CD4-positive, alpha-beta T cell treated with Interleukin-6 for 4 hours (primary cell): ENCODE results near the gene ATAD3C.
"Not testable (repeated sequence)": the region's sequence is repeated elsewhere in the genome, so short reads cannot be mapped to it uniquely, and the experiment has no call there.

ENCODE experiments used
- DNase-seq: peaks from one replicate; pipeline ENCODE4 v3.0.0-alpha.2; 2020; ENCODE audit warnings: mixed read lengths

The ATAD3C gene, protein sequence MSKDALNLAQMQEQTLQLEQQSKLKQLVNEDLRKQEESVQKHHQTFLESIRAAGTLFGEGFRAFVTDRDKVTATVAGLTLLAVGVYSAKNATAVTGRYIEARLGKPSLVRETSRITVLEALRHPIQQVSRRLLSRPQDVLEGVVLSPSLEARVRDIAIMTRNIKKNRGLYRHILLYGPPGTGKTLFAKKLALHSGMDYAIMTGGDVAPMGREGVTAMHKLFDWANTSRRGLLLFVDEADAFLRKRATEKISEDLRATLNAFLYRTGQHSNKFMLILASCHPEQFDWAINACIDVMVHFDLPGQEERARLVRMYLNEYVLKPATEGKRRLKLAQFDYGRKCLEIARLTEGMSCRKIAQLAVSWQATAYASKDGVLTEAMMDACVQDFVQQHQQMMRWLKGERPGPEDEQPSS

DNA sequence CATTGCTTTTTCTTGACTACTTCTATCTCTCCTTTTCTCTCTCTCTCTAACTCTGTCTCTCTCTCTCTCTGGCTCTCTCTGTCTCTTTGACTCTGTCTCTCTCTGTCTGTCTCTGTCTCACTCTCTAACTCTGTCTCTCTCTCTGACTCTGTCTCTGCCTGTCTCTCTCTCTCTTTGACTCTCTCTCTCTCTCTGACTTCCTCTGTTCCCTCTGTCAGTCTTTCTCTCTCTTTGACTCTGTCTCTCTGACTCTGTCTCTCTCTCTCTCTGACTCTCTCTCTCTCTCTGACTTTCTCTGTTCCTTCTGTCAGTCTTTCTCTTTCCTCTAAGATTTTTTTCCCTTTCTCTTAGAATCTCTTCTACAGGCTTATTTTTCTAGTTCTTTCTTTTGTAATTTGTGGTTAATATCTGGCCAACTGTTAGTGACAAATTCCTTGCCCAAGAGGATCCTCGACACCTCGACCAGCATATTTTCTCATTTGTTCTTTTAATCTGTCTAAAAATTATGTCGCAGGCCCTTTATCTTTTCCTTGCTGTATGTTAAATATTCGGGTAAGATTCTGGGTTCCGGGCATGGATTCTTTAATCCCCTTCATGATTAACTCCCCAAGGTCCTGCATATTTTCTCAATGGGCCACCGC lies at the start of gene ATAD3C:
TSS of gene ATAD3C (plus strand) at position 591 of the 641 bp plus-strand sequence. CDS start 995 bp downstream, outside the sequence.
- no peak for DNase-seq

DNA sequence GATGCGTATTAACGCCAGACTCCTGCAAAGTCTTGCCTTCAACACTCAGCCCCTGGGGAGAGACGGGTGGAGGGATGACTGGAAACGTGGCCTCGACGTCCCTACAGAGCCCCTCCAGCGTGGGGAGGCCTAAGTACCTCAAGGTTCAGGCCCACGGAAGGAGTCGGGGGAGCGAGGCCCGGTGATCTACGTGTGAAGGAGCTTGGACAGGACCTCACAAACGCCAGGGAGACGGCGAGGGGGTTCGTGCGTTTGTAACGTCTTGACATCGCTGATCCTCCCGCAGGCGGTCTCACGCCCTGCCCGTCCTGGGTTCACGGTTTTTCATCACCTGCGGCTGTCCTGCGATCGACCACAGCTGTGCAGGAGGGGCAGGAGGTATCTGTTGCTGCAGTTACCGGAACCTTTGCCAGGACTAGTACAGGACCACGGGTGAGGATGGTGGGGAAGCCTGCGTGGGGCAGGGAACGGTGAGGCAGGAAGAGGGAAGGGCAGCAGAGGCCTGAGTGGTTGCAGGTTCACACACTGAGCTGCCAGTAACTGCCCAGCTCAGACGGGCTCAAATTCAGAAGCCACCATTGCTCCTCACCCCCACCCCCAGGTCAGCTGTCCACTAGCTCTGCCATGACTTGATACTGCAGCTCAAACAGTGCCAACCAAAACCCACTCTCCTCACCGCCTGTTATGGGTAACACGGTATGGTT lies 49.5 kb upstream of the ATAD3C start:
- no peak for DNase-seq

DNA sequence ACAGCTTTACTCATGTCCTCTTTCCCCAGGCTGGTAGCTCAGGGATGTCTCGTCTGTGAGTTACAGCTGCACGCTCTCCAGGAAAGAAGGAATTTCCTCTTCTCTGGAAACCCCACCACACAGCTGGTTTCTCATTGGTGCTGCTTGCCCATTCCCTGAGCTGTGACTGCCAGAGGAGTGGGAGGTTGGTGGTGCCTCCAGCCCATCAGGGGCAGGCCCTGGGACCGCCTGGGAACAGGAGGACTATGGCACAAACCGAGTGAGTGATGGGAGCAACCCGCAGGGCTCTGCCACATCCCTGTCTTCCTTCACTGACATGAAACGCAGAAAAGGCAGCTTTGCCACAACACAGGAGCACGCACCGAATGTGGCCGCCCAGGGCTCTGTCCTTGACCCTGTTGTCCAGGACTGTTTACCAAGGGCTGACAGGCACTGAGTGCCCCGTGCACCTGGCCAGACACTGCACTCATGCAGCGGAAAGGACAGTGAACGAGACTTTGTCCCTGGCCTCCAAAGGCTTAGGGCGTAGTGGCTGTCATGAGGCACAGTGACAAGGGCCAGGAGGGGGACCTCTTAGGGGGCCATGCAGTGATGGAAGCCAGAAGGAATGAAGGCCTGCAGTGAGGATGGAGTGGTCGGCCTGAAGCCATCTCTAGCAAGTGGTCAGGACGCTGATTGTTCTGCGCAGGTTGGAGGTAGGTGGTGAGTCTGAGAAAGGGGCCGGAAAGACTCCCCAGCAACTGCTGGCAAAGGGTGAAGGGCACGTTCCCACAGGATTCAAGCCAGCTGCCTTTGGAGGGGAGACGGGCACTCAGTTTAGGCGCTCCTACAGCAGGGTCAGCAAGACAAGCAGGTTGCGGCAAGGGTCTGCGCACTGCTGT lies 48.7 kb upstream of the ATAD3C start:
- DNase-seq: no peak

DNA sequence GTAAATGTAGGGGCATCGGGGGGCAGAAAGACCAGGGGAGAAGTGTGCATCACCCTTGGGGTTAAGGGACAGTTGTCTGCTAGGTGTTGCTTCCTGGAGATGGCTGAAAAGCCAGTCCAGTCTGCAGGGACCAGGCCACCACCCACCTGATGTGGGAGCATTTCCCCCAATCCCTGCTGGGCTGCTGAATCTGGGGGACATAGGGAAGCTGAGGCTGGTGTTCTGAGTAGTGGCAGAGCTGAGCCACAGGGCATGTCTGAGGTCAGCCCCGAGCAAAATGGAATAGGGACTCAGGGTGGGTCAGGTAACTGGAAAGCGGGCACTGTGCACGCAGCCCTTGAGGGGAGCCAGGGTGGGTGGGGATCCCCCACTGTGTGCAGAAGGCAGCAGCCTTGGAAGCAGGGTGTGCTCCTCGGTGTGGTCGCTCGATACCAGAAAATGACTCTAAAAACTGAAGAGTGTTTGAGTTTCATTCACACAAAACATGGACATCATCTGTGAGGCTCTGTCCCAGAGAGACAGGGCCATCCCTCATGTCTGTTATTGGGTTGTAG lies 48.0 kb upstream of the ATAD3C start:
- no peak for DNase-seq

DNA sequence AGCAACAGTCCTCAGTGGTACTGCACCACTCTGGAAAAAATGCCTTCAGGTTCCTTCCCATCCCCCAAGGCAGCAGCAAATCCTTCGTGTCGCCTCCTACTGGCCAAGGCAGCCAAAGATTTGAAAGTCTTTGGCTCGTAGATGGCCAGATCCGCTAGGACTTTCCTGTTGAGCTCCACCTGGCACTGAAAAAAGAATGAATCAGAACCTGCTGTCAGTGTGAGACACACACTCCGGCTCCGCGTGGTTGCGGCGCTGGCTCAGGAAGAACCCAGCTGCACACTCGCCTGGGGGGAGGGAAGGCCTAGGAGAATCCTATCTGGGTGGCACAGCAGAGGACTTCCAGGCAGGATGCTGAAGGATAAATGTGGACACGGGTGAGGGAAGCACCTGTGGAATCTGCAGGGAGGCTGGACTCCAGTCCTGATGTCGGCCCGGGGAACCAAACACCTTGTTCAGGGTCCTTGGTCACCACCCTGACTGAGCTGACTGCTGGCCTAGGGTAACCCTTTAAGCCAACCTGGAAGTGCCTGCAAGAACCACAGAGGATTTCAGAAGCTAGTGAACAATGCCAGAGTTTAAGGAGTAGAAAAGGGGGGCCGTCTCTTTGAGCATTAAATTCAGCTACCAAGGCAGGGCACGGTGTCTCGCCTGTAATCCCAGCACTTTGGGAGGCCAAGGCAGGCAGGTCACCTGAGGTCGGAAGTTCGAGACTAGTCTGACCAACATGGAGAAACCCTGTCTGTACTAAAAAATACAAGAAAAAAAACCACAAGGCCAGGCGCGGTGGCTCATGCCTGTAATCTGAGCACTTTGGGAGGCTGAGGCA lies 47.2 kb upstream of the ATAD3C start:
- DNase-seq: peak; percentile 27

DNA sequence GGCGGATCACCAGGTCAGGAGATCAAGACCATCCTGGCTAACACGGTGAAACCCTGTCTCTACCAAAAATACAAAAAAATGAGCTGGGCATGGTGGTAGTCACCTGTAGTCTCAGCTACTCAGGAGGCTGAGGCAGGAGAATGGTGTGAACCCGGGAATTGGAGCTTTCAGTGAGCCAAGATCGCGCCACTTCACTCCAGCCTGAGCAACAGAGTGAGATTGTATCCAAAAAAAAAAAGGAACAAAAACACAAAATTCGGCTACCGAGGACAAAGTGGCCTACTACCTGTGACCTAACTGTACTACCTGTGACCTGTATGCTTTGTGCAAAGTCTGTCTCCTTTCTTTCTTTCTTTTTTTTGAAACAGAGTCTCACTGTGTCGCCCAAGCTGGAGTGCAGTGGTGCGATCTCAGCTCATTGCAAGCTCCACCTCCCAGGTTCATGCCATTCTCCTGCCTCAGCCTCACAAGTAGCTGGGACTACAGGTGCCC lies 46.5 kb upstream of the ATAD3C start:
- DNase-seq: not testable (repeated sequence)

DNA sequence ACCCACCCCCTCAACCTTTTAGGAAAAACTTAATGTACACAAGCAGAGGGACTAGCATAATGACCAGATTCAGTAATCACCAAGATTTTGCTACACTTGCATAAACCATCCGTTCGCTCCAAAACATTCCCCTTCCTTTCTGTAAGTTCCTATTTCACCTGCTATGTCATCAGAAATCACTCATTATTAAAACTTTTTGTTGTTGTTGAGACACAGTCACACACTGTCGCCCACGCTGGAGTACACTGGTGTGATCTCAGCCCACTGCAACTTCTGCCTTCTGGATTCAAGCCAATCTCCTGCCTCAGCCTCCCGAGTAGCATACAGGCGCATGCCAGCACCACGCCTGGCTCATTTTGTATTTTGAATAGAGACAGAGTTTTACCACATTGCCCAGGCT lies 45.8 kb upstream of the ATAD3C start:
- no peak for DNase-seq

DNA sequence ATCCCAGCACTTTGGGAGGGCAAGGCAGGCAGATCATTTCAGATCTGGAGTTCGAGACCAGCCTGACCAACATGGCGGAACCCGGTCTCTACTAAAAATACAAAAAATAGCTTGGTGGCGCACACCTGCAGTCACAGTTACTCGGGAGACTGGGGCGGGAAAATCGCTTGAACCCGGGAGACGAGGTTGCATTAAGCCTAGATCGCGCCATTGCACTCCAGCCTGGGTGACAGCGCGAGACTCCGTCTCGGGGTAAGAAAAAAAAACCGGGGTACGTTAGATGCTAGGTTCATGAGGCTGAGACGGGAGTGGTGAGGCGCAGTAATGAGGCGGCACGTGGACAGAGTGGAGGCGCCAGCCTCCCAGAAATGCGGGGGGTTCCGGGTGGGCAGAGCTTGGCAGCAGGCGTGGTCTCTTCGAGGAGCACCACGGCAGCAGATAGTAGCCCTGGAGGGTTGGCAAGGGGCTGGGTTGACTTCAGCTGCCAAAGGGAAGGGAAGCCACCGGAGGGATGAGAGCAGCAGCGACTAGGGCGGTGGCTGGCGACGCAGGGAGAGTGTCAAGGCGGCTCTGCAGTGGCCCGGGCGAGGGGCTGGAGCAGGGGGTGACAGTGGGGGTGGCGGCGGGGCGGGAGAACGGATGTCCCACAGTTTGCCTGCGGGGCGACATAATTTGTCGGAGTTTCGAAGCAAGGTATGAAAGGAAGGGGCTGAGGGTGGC lies 43.2 kb upstream of the ATAD3C start:
- DNase-seq: peak; percentile 8

DNA sequence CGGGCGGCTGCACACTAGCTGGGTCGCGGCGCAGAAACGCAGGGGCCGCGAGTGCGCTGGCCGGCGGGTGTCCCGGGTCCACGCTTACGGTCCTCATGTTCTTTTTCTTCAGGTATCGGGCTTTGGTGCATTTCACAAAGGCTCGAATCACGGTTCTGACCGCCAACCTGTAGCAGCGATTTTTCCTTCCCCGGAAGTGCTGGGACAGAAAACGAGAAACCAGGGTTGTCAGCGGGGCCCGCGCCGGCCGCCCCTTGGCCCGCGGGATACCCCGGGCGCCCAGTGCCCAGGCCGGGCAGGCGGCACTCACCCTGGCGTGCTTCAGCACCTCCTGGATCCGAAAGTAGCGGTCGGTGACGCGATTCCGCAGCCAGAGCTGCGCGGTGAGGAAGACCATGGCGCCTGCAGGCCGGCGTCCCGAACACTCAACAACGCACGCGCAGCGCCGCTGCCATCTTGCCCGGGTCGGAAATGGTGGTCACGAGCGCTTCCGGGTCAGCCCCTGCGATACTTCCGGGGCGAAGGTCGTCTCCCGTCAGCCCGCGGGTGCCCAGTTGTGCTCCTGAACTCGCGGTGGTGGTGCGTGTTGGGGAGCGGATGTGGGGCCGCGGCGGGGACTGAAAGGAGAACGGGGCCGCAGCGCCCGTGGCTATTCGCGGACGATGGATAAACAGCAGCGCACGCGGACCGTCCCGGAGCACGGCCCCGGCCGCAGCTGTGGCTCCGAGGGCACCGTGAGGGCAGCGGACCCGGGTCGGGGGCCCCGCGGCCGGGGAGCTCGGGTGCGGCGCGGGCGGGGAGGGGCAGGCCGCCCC lies 42.5 kb upstream of the ATAD3C start, which contains the start of gene MRPL20:
TSS of gene MRPL20 (minus strand) at position 473 of the 815 bp plus-strand sequence. CDS start at position 397, 76 bp downstream.
- DNase-seq: peak; percentile 96

DNA sequence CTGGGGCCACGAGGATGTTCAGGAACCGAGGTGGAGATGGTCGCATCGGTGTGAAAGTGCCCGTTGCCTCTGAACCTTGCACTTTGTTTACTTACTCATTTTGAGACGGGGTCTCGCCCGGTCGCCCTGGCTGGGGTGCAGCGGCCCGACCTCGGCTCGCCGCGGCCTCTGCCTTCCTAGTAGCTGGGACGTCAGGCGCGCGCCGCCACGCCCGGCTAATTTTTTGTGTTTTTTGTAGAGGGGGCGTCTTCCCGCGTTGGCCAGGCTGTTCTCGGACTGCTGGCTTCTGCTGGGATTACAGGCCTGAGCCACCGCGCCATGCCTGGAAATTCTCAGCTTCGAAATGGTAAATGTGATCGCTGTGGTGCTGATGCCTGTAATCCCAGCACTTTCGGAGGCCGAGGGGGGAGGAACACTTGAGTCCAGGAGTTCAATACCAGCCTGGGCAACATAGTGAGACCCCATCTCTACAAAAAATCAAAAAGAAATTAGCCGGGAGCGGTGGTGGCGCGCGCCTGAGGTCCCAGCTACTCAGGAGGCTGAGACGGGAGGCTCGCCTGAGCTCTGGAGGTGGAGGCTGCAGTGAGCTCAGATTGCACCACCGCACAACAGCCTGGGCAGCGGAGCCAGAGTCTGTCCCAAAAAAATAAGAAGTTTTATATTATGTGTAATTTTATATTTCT lies 41.7 kb upstream of the ATAD3C start:
- no peak for DNase-seq

DNA sequence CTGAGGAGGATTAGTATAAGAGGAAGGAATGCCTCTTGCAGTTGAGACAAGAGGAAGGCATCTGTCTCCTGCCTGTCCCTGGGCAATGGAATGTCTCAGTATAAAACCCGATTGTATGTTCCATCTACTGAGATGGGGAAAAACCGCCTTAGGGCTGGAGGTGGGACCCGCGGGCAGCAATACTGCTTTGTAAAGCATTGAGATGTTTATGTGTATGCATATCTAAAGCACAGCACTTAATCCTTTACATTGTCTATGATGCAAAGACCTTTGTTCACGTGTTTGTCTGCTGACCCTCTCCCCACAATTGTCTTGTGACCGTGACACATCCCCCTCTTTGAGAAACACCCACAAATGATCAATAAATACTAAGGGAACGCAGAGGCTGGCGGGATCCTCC lies 39.3 kb upstream of the ATAD3C start:
- not testable (repeated sequence) for DNase-seq

DNA sequence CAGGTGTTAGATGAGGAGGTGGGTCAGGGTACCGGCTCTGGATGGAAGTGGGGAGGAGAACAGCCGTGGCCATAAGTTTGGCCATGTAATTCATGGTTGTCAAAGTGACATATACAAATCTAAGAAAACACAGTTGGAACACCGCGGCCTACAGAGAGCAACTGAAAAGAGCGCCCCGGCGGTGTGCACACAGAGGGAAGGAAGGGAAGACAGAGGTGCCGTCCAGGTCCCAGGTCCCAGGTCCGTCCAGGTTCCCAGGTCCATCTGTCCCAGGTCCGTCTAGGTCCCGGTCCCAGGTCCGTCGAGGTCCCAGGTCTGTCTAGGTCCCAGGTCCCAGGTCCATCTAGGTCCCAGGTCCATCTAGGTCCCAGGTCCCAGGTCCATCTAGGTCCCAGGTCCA lies 37.9 kb upstream of the ATAD3C start:
- DNase-seq: no peak

DNA sequence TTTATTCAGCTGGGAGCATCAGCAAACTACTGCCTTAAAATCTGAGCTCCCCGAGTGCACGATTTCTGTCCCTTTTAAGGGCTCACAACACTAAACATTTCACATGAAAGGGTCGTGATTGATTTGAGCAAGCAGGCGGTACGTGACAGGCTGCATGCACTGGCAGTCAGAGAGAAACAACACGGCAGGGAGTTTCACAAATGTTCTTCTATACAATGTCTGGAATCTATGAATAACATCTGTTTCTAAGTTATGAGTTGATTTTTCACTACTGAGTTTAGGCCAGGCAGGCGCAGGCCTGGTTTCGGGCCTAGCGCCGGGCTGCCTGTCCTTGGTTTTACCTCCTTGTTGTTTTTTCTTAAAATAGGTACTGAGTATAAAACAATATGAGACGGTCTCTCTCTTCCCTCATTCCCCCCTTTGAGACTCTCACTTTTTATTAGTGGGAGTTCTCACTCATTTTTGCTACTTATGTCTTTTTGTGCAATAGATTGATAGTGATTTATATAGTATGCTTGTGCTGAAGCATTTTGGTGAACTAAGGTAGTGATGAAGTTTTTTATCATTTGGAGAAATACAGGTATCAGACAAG lies 37.1 kb upstream of the ATAD3C start:
- not testable (repeated sequence) for DNase-seq

DNA sequence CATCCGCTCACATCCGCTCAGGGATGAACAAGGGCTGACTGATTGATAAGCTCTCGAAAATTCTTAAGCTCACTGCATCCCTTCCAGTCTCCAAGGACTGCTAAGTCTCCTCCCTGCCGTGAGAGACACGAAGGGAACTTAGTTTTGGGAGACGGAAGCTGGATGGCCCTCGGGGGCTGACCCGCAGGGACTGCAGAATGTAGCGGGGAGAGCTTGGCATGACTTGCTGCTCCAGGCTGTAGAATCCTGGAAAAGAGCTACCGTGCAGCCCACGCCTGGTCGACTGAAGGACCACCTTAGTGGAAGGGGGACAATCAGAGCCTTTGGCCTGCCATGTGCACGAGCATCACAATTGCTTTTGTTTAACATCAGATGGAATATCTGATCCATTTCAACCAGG lies 33.7 kb upstream of the ATAD3C start:
- no peak for DNase-seq

DNA sequence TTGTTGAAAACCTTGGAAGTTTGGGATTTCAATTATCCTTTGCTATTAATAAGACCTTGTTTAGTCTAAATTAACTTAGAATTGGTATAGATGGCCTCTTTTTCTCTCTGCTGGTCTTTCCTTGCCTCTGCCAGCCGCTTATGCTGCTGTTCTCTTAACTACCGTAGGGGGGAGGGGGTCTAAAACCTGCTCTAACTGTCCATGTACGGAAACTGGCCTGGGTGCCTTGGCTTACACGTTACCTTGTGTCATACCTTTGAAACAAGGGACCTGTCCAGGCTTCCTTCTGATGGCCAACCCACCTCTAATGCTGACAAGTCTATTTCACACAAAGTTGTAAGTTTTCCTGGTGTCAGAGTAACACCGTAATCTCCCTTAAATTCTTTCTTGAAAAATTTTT lies 32.1 kb upstream of the ATAD3C start:
- not testable (repeated sequence) for DNase-seq

DNA sequence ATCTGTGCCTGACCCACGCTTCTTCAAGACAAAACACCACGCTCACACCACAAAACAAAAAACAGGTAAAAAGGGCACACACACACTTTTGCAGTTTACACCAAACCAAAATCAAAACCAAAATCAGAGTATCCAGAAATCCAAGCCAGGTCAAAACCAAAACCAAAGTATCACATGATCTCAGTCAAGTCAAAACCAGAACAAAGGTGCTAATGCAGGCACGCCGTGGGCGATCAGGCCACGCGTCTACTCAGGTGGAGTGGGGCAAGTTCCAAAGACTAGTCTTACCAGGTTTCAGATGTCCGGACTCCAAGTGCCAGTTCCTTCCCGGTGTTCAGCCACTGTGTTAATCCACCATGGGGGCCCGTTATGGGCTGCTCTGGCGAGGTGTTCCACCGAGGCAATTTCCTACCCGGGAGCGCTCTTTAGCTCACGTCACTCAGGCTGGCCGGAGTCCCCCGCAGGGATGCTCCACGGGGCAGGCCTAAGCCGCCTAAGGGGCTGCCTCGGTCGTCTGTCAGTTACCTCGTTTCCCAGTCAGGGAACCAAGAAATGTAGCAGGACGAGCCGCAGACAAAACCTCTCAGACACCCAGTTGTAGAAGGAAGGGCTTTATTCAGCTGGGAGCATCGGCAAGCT lies 31.5 kb upstream of the ATAD3C start:
- DNase-seq: not testable (repeated sequence)

DNA sequence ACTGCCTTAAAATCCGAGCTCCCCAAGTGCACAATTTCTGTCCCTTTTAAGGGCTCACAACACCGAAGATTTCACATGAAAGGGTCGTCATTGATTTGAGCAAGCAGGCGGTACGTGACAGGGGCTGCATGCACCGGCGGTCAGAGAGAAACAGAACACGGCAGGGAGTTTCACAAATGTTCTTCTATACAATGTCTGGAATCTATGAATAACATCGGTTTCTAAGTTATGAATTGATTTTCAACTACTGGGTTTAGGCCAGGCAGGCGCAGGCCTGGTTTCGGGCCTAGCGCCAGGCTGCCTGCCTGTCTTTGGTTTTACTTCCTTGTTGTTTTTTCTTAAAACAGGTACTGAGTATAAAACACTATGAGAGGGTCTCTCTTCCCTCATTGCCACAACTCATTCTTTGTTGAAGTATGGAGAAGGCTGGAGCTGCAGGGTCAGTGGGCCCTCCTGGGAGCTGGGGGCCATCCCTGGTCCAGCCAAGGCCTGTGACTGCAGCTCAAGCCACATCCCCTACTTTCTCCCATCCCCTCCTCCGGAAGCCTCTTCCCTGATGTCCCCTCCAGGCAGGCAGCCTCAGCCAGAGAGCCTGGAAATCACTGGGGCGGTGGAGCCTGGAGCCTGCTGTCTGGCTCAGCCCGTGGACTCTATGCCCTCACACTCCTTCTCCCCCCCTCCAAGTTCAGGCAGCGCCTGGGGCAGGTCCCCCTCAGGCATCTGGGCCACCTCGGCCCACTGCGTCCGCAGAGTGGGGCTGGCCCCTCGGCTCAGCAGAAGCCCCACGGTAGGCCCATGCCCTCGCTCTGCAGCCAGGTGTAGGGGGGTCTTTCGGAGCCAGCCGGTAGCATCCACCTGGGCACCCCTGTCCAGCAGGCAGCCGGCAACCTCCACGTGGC lies 30.8 kb upstream of the ATAD3C start:
- no peak for DNase-seq
